NT2/D1 (cell line): ENCODE results near the gene PML.

Experiments used
- SUZ12 ChIP-seq: IDR thresholded peaks from 2 replicates; pipeline ENCODE4 v1.6.1; 2011; ENCODE audit not compliant: insufficient read length, insufficient read depth; ENCODE audit errors: extremely low read depth
- YY1 ChIP-seq: IDR thresholded peaks from 2 replicates; pipeline ENCODE4 v1.6.1; 2011; ENCODE audit not compliant: insufficient read length, insufficient read depth

DNA sequence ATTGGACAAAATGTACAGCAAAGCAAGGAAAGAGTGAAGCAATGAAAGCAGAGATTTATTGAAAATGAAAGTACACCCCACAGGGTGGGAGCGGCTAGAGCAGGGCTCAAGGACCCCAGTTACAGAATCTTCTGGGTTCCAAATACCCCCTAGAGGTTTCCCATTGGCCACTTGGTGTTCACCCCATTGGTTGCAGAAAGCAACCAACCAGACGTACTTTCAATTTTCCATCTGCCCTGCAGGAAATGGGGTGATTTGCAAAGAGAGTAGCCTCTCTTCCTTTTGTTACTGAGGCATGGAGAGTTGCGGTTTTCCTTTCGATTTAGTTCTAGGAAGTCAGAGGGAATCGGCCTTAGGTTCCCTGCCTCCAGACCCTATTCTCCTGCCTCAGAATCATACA lies 2.4 kb downstream of the PML start:
- TF ChIP-seq SUZ12: no peak
- TF ChIP-seq YY1: no peak
